ENCODE measurements around the gene ADORA3.

DNA sequence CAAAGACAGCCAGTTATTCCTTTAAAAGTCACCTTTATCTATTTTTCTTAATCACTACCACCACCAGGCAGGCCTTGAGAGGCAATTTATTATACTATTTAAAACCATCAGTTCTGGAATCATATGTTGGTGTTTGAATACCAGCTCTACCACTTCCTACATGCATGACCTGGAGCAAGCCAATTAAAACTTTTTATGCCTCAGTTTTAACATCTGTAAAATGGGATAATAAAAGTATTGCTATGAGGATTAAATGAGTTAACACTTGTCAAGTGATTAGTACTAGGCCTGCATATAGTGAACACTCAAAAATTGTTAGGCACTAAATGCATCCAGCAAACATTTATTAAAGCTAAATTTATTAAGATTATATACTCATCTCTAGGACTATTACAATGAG lies 49.2 kb upstream of the ADORA3 start:
- TF ChIP-seq, protein P1, sequence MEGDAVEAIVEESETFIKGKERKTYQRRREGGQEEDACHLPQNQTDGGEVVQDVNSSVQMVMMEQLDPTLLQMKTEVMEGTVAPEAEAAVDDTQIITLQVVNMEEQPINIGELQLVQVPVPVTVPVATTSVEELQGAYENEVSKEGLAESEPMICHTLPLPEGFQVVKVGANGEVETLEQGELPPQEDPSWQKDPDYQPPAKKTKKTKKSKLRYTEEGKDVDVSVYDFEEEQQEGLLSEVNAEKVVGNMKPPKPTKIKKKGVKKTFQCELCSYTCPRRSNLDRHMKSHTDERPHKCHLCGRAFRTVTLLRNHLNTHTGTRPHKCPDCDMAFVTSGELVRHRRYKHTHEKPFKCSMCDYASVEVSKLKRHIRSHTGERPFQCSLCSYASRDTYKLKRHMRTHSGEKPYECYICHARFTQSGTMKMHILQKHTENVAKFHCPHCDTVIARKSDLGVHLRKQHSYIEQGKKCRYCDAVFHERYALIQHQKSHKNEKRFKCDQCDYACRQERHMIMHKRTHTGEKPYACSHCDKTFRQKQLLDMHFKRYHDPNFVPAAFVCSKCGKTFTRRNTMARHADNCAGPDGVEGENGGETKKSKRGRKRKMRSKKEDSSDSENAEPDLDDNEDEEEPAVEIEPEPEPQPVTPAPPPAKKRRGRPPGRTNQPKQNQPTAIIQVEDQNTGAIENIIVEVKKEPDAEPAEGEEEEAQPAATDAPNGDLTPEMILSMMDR (IDR thresholded peaks at IDR 0.05; ENCODE audit: insufficient read depth, low read length), result no peak
- no peak for TF ChIP-seq GABPA (IDR thresholded peaks at IDR 0.05; ENCODE audit: low read depth)
- TF ChIP-seq POLR2AphosphoS5 (IDR thresholded peaks at IDR 0.05; ENCODE audit: low read depth), result no peak

Measured in HL-60 (cell line).